HL-60 (cell line): Measurements from ENCODE around the gene SPON2.
A peak's percentile ranks its signal among the peaks of the same experiment; 100 is the strongest.

Experiments
- DNase-seq, 2 experiments: peaks; one replicate each; pipeline ENCODE4 v3.0.0-alpha.2; 2010 to 2020; ENCODE audit warnings: low read depth in 1 of 2, low spot score in 1 of 2
- H3K27ac ChIP-seq: fragments of 250-450 bp; sonication (Bioruptor Pico); replicated peaks from 2 replicates; pipeline ENCODE4 v1.5.1; 2020; ENCODE audit warnings: mild to moderate bottlenecking, moderate library complexity
- H3K27me3 ChIP-seq: fragments of 250-450 bp; sonication (Bioruptor Pico); 2 replicates; pipeline ENCODE4 v1.5.1; 2021; ENCODE audit warnings: mild to moderate bottlenecking, moderate library complexity; ENCODE audit not compliant: insufficient read depth, poor library complexity, severe bottlenecking
- H3K4me3 ChIP-seq: replicated peaks from 2 replicates; pipeline ENCODE4 v1.5.1; 2011; ENCODE audit warnings: mild to moderate bottlenecking, control low read depth, low read length; ENCODE audit not compliant: insufficient read depth
- CTCF ChIP-seq: IDR thresholded peaks from one replicate; pipeline ENCODE4 v1.5.1; 2011; ENCODE audit warnings: low read length, control low read depth, inconsistent platforms; ENCODE audit not compliant: insufficient read depth
- GABPA ChIP-seq: IDR thresholded peaks from 2 replicates; pipeline ENCODE4 v1.6.1; 2012; ENCODE audit warnings: low read depth
- POLR2AphosphoS5 ChIP-seq: IDR thresholded peaks from 2 replicates; pipeline ENCODE4 v1.6.1; 2012; ENCODE audit warnings: low read depth
- REST ChIP-seq: IDR thresholded peaks from 2 replicates; pipeline ENCODE4 v1.6.1; 2012; ENCODE audit warnings: low read depth; ENCODE audit not compliant: insufficient replicate concordance
- SPI1 ChIP-seq: IDR thresholded peaks from 2 replicates; pipeline ENCODE4 v1.6.1; 2012; ENCODE audit warnings: low read depth, mild to moderate bottlenecking, borderline replicate concordance

SPON2 gene

GRCh38 chr4:1137850-1138249, 34.5 kb downstream of the SPON2 start:
- H3K27me3 ChIP-seq, result no peaks in the 10 kb centered on the region
- TF ChIP-seq SPI1, result no peak
- TF ChIP-seq REST, result no peak
- peak in 1 of 2 experiments; percentile 66 for DNase-seq
- peak overlapping the region; percentile 16; the same call in 1 of the 2 replicates for H3K4me3 ChIP-seq
- H3K27ac ChIP-seq, result peak overlapping the region; percentile 36

- TF ChIP-seq REST, result no peak
- TF ChIP-seq GABPA, result no peak
- TF ChIP-seq SPI1, result no peak
- TF ChIP-seq POLR2AphosphoS5, result no peak
- TF ChIP-seq CTCF, result no peak
- no peaks in the 10 kb centered on the region for H3K27me3 ChIP-seq
- DNase-seq, result peak in 1 of 2 experiments; percentile 23
- H3K27ac ChIP-seq, result peak overlapping the region; percentile 36
- peak overlapping the region; percentile 16 for H3K4me3 ChIP-seq
Observed at GRCh38 chr4:1137063-1137776, 35.2 kb downstream of the SPON2 start.

- Histone ChIP-seq H3K4me3 (no peak overlapping the region), H3K27me3 (no peaks in the 10 kb centered on the region), H3K27ac (no peak overlapping the region)
- peak; percentile 41 to 54 for DNase-seq
- TF ChIP-seq SPI1 (no peak), REST (no peak), CTCF (no peak), GABPA (no peak), POLR2AphosphoS5 (no peak)
Observed at GRCh38 chr4:1136048-1136447, 36.3 kb downstream of the SPON2 start.
